B cell (primary cell): ENCODE data around the gene UHMK1.
"Not testable (repeated sequence)": the region's sequence is repeated elsewhere in the genome, so short reads cannot be mapped to it uniquely, and the experiment has no call there.

Experiments used
- CTCF ChIP-seq: fragments of 200-600 bp; IDR thresholded peaks from one replicate; pipeline ENCODE4 v1.8.0; 2022; ENCODE audit warnings: antibody characterized with exemption, mild to moderate bottlenecking
- EZH2 ChIP-seq: IDR thresholded peaks from 2 replicates; pipeline ENCODE4 v1.6.1; 2012; ENCODE audit warnings: borderline replicate concordance, low read depth, mild to moderate bottlenecking, moderate library complexity, low read length; ENCODE audit not compliant: insufficient read depth, poor library complexity, severe bottlenecking

GRCh38 chr1:162495531-162496233 lies 1.9 kb upstream of the UHMK1 start:
- TF ChIP-seq CTCF, EZH2: not testable (repeated sequence)
